Stomach (tissue), 9 donors: Measurements from ENCODE around the gene ATP8A1. TPM values are rescaled to one million over a fixed set of nuclear protein-coding genes. Genes with fewer than 3 reads are reported as not detected.

Source experiments
- DNase-seq, 2 donors: peaks; one replicate each; pipeline versions ENCODE4 v3.0.0 to v3.0.0-alpha.2; 2013 to 2019
- H3K27ac ChIP-seq, 5 donors: fragments of 200-600 bp in 4 of 5; sonication (generic) in 4 of 5; one replicate each; pipeline ENCODE4 v1.5.1; 2013 to 2019; ENCODE audit warnings: mild to moderate bottlenecking in 1 of 5, moderate library complexity in 1 of 5
- H3K27me3 ChIP-seq, 3 donors: fragments of 200-600 bp; sonication (generic); one replicate each; pipeline ENCODE4 v1.5.1; 2017 to 2019; ENCODE audit warnings: mixed run types in 1 of 3
- H3K36me3 ChIP-seq, 4 donors: fragments of 200-600 bp; sonication (generic); 1 replicate in 3 of 4; 2 replicates in 1 of 4; pipeline ENCODE4 v1.5.1; 2016 to 2019
- H3K4me1 ChIP-seq, 4 donors: fragments of 200-600 bp; sonication (generic); one replicate each; pipeline ENCODE4 v1.5.1; 2016 to 2019
- H3K4me3 ChIP-seq, 4 donors: fragments of 200-600 bp; sonication (generic) in 3 of 4; one replicate each; pipeline ENCODE4 v1.5.1; 2016 to 2019; ENCODE audit warnings: mild to moderate bottlenecking in 1 of 4
- H3K9me3 ChIP-seq, 4 donors: fragments of 200-600 bp; sonication (generic); one replicate each; pipeline ENCODE4 v1.5.1; 2016 to 2019
- EP300 ChIP-seq: sonication (generic); formaldehyde crosslinking; IDR thresholded peaks from one replicate; pipeline ENCODE4 v1.6.1; 2017; ENCODE audit warnings: antibody characterized with exemption
- POLR2A ChIP-seq, 4 donors: fragments of 450-650 bp; IDR thresholded peaks; one replicate each; pipeline ENCODE4 v1.6.1; 2016; ENCODE audit warnings: antibody characterized with exemption in 4 of 4, control low read depth in 2 of 4, mild to moderate bottlenecking in 1 of 4, moderate library complexity in 1 of 4
- POLR2AphosphoS5 ChIP-seq, 3 donors: sonication (generic); formaldehyde crosslinking; IDR thresholded peaks; one replicate each; pipeline ENCODE4 v1.6.1; 2016; ENCODE audit warnings: antibody characterized with exemption in 3 of 3
- WGBS, 5 donors: extraction: QIAGEN DNeasy Blood & Tissue Kit in 3 of 5; methylation state at CpG; one replicate each; pipeline versions ENCODE4 v1.1.5 to v1.1.7; 2013 to 2018; 5-methylcytosine and 5-hydroxymethylcytosine counted together
- intact Hi-C: fragments of 100-400 bp; cut with DNase I; formaldehyde crosslinking; loops from one replicate; pipeline ENCODE4 v1.15.1; 2023; ENCODE audit warnings: low total_unique reads
- polyA plus RNA-seq, 3 donors: library from polyadenylated mRNA; stranded (reverse); fragments of 200-250 nt; gene quantifications; one replicate each; pipeline ENCODE4 v1.2.3, GENCODE V29; 2013
- total RNA-seq, 5 donors: library from RNA; depleted of rRNA; stranded (reverse); fragments of >200 nt; gene quantifications; one replicate each; pipeline versions ENCODE4 v1.1.0 to v1.2.3, GENCODE V29; 2014 to 2016
- TF ChIP-seq, protein P1 (sequence below), 7 experiments: fragments of 450-650 bp in 4 of 7; fragments of 200-600 bp in 3 of 7; sonication (generic) in 3 of 7; IDR thresholded peaks; one replicate each; pipeline ENCODE4 v1.5.1; 2016 to 2019; ENCODE audit warnings: antibody characterized with exemption in 7 of 7, control low read depth in 2 of 7, mild to moderate bottlenecking in 1 of 7
- donor health status: healthy with polysubstance abuse.
- donor health status: Bipolar disorder and iron deficiency.
- donor health status: healthy.

Gene ATP8A1
- total and polyA plus RNA-seq, 8 donors = 2.6 to 104 (median 33.2) TPM

DNA sequence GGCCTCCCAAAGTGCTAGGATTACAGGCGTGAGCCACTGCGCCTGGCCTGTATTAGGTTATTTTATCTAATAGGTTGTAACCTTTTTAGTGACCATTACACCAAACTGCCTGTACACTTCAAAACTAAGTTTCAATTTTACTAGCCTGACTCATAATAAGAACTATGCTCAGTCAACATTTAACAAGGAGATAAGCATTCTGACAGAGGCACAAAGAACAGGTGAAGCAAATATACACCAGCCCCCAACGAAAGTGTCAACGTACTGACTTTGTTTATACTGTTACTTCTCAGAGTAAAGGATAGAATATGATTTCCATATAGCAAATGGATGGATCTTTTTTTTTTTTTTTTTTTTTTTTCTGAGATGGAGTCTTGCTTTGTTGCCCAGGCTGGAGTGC lies 196.9 kb downstream of the ATP8A1 start:
- DNase-seq = peak; percentile 28 to 67
- H3K4me1 ChIP-seq = peaks cover 0 to 3% (median 0%) of the 10 kb centered on the region in 4 donors
- intact Hi-C loops = no loop called here
- H3K36me3 ChIP-seq = peaks cover 0 to 40% (median 24%) of the 10 kb centered on the region in 4 donors
- H3K27ac ChIP-seq = no peak overlapping the region
- H3K27me3 ChIP-seq = no peaks in the 10 kb centered on the region
- no peak overlapping the region for H3K4me3 ChIP-seq
- TF ChIP-seq, protein P1, sequence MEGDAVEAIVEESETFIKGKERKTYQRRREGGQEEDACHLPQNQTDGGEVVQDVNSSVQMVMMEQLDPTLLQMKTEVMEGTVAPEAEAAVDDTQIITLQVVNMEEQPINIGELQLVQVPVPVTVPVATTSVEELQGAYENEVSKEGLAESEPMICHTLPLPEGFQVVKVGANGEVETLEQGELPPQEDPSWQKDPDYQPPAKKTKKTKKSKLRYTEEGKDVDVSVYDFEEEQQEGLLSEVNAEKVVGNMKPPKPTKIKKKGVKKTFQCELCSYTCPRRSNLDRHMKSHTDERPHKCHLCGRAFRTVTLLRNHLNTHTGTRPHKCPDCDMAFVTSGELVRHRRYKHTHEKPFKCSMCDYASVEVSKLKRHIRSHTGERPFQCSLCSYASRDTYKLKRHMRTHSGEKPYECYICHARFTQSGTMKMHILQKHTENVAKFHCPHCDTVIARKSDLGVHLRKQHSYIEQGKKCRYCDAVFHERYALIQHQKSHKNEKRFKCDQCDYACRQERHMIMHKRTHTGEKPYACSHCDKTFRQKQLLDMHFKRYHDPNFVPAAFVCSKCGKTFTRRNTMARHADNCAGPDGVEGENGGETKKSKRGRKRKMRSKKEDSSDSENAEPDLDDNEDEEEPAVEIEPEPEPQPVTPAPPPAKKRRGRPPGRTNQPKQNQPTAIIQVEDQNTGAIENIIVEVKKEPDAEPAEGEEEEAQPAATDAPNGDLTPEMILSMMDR (IDR thresholded peaks at IDR 0.05) = no peak
- no peak for TF ChIP-seq EP300
- TF ChIP-seq POLR2A (IDR thresholded peaks at IDR 0.05) = no peak
- TF ChIP-seq POLR2AphosphoS5 (IDR thresholded peaks at IDR 0.05) = peak in 1 of 3 donors; percentile 59
- H3K9me3 ChIP-seq = peaks cover 0 to 4% (median 0%) of the 10 kb centered on the region in 4 donors
- WGBS, 5 donors = 24 to 50% (median 39%) methylated on average over 4 of the region's 4 CpGs

- no peak overlapping the region for H3K27ac ChIP-seq
These were observed 198.2 kb downstream of the ATP8A1 start for GRCh38 chr4:42458657-42459056.

DNA sequence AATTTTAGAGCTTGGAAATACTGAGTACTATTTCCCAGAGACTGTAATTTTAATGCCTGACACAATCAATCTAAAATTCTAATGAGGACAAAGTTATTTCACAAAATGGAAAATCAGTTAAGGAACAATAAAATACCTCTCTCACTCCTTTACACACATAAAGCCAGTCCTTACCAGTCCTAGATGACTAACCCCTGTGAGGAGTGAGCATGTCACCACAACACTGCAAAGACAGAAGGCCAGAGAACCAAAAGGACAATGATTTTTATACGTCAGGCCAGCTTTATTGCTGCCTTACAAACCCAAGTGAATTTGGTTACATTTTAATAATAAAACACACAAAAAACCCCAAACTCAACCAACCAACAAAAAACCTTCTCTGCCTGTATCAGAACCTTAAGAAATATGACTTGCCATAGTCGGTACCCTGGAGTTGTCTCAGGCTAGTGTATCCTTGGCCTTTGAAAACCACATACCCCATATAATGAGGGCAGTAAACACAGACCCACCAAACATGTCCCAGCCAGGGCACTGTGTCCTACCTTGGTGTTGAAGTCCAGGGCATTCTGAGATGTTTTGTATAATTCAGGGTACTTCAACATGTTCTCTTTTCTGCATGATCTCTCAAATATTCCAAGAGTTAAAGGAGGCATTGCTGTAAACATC lies 202.0 kb downstream of the ATP8A1 start:
- H3K9me3 ChIP-seq = no peaks in the 10 kb centered on the region
- TF ChIP-seq POLR2AphosphoS5 (IDR thresholded peaks at IDR 0.05) = no peak
- TF ChIP-seq, protein P1 (IDR thresholded peaks at IDR 0.05) = no peak
- TF ChIP-seq EP300 = no peak
- no peak for TF ChIP-seq POLR2A (IDR thresholded peaks at IDR 0.05)
- intact Hi-C loops = no loop called here
- WGBS, 5 donors = 84 to 89% (median 87%) methylated on average over 2 of the region's 2 CpGs
- peaks cover 0 to 3% (median 0%) of the 10 kb centered on the region in 4 donors for H3K4me1 ChIP-seq
- no peaks in the 10 kb centered on the region for H3K27me3 ChIP-seq
- H3K4me3 ChIP-seq = no peak overlapping the region
- peaks cover 0 to 24% (median 18%) of the 10 kb centered on the region in 4 donors for H3K36me3 ChIP-seq
- no peak for DNase-seq
- no peak overlapping the region for H3K27ac ChIP-seq

More at GRCh38 chr4:42458657-42459056, 198.2 kb downstream of the ATP8A1 start:
- H3K9me3 ChIP-seq = peaks cover 0 to 4% (median 0%) of the 10 kb centered on the region in 4 donors
- no peak for DNase-seq
- H3K36me3 ChIP-seq = peaks cover 0 to 31% (median 19%) of the 10 kb centered on the region in 4 donors
- intact Hi-C loops = no loop called here
- 76 to 90% (median 85%) methylated on average over 3 of the region's 3 CpGs for WGBS, 5 donors
- no peaks in the 10 kb centered on the region for H3K27me3 ChIP-seq
- H3K4me3 ChIP-seq = no peak overlapping the region
- TF ChIP-seq EP300 (no peak), POLR2AphosphoS5 (IDR thresholded peaks at IDR 0.05) (no peak), POLR2A (IDR thresholded peaks at IDR 0.05) (no peak)
- TF ChIP-seq, protein P1 (IDR thresholded peaks at IDR 0.05) = no peak
- H3K4me1 ChIP-seq = peaks cover 0 to 3% (median 0%) of the 10 kb centered on the region in 4 donors

GRCh38 chr4:42453612-42454011 lies 203.3 kb downstream of the ATP8A1 start:
- H3K4me1 ChIP-seq = peaks cover 0 to 2% (median 0%) of the 10 kb centered on the region in 4 donors
- H3K9me3 ChIP-seq = no peaks in the 10 kb centered on the region
- TF ChIP-seq EP300 = no peak
- TF ChIP-seq, protein P1 (IDR thresholded peaks at IDR 0.05) = no peak
- no peak for TF ChIP-seq POLR2A (IDR thresholded peaks at IDR 0.05)
- no peak for TF ChIP-seq POLR2AphosphoS5 (IDR thresholded peaks at IDR 0.05)
- H3K36me3 ChIP-seq = peaks cover 0 to 34% (median 20%) of the 10 kb centered on the region in 4 donors
- H3K27me3 ChIP-seq = no peaks in the 10 kb centered on the region
- no peak overlapping the region for H3K27ac ChIP-seq
- H3K4me3 ChIP-seq = no peak overlapping the region
- WGBS, 5 donors = 69 to 97% (median 90%) methylated on average over 1 of the region's 1 CpG
- DNase-seq = no peak
- intact Hi-C loops = no loop called here
